DOHH2 (cell line): ENCODE data around the gene CHMP4A.
"Not testable (repeated sequence)": the region's sequence is repeated elsewhere in the genome, so short reads cannot be mapped to it uniquely, and the experiment has no call there.

Source experiments
- CTCF ChIP-seq: fragments of 200-600 bp; sonication (generic); IDR thresholded peaks from one replicate; pipeline ENCODE4 v1.5.1; 2014; ENCODE audit warnings: antibody characterized with exemption, mild to moderate bottlenecking, low read depth, low read length; ENCODE audit not compliant: poor library complexity, severe bottlenecking
- EZH2phosphoT487 ChIP-seq: fragments of 200-600 bp; sonication (generic); IDR thresholded peaks from 2 replicates; pipeline ENCODE4 v1.6.1; 2017; ENCODE audit warnings: borderline replicate concordance, mild to moderate bottlenecking, antibody characterized with exemption, low read length, moderate library complexity, mixed read lengths

DNA sequence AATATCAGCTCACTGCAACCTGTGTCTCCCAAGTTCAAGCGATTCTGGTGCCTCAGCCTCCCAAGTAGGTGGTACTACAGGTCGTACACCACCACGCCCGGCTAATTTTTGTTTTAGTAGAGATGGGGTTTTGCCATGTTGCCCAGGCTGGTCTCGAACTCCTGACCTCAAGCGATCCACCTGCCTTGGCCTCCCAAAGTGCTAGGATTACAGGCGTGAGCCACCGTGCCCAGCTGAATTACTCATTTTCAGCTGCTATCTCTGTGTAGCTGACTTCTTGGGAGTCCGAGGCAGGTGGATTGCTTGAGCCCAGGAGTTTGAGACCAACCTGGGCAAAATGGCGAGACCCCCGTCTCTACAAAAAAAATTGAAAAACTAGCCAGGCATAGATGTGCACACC lies 32.1 kb upstream of the CHMP4A start:
- TF ChIP-seq CTCF, EZH2phosphoT487: not testable (repeated sequence)
